Tibial nerve (tissue), 4 donors: Measurements from ENCODE around the gene PRKAG2.

Experiments used
- CTCF ChIP-seq, 5 experiments: fragments of 200-600 bp in 3 of 5; fragments of 450-650 bp in 2 of 5; sonication (generic) in 3 of 5; IDR thresholded peaks; one replicate each; pipeline ENCODE4 v1.5.1; 2016 to 2019; ENCODE audit warnings: antibody characterized with exemption in 5 of 5, mild to moderate bottlenecking in 3 of 5, moderate library complexity in 2 of 5
- EP300 ChIP-seq, 2 donors: sonication (generic); formaldehyde crosslinking; IDR thresholded peaks; one replicate each; pipeline ENCODE4 v1.6.1; 2017; ENCODE audit warnings: antibody characterized with exemption in 2 of 2, mild to moderate bottlenecking in 1 of 2
- POLR2A ChIP-seq, 2 donors: fragments of 450-650 bp; IDR thresholded peaks; one replicate each; pipeline ENCODE4 v1.6.1; 2017; ENCODE audit warnings: antibody characterized with exemption in 2 of 2, mild to moderate bottlenecking in 2 of 2, moderate library complexity in 2 of 2

- TF ChIP-seq CTCF (IDR thresholded peaks at IDR 0.05) (no peak), POLR2A (IDR thresholded peaks at IDR 0.05) (no peak), EP300 (IDR thresholded peaks at IDR 0.05) (no peak)
Observed at GRCh38 chr7:151712810-151713125, 164.1 kb downstream of the PRKAG2 start.
